SJCRH30 (cell line): ENCODE data around the gene PDIA3. TPM values are rescaled to one million over a fixed set of nuclear protein-coding genes. Genes with fewer than 3 reads are reported as not detected.

Experiments
- total RNA-seq: library from RNA; depleted of rRNA; stranded (reverse); fragments of >200 nt; shearing (Covaris generic); gene quantifications from 2 replicates; pipeline ENCODE4 v1.2.3, GENCODE V29; 2014; rRNA removed

Gene PDIA3
- total RNA-seq, 1 experiment from 2014 or later, result 229 TPM

Other genes starting within 250 kb of the PDIA3 start
- gene MAP1A, start 228.8 kb upstream of the PDIA3 start, total RNA-seq, result 10.1 and 10.3 TPM in 2 replicates
- gene PPIP5K1, start 156.2 kb upstream of the PDIA3 start, total RNA-seq, result 14.3 and 15.6 TPM in 2 replicates
- 0.43 TPM in 1 of 2 replicates, not detected in the other for gene CKMT1B, start 152.4 kb upstream of the PDIA3 start, total RNA-seq
- gene STRC, start 127.6 kb upstream of the PDIA3 start, total RNA-seq, result 0.13 and 0.42 TPM in 2 replicates
- gene CATSPER2, start 97.6 kb upstream of the PDIA3 start, total RNA-seq, result 1.3 and 1.4 TPM in 2 replicates
- 0.20 TPM in 1 of 2 replicates, not detected in the other for gene CKMT1A, start 52.6 kb upstream of the PDIA3 start, total RNA-seq
- gene ELL3, start 30.5 kb downstream of the PDIA3 start, total RNA-seq, result not detected in 2 replicates
- gene SERF2, start 45.9 kb downstream of the PDIA3 start, total RNA-seq, result 471 and 504 TPM in 2 replicates
- not detected in 2 replicates for gene SERINC4, start 53.8 kb downstream of the PDIA3 start, total RNA-seq
- 9.4 and 10.5 TPM in 2 replicates for gene HYPK, start 54.2 kb downstream of the PDIA3 start, total RNA-seq
- 44.2 and 48.4 TPM in 2 replicates for gene MFAP1, start 78.3 kb downstream of the PDIA3 start, total RNA-seq
- 59.6 and 71.8 TPM in 2 replicates for gene WDR76, start 80.6 kb downstream of the PDIA3 start, total RNA-seq